H4 (cell line): ENCODE measurements around the gene MCOLN1. TPM values are rescaled to one million over a fixed set of nuclear protein-coding genes. Genes with fewer than 3 reads are reported as not detected.
"Not testable (repeated sequence)": the region's sequence is repeated elsewhere in the genome, so short reads cannot be mapped to it uniquely, and the experiment has no call there.

ENCODE experiments used
- DNase-seq: peaks from one replicate; pipeline ENCODE4 v3.0.0-alpha.2; 2015; ENCODE audit warnings: low spot score
- total RNA-seq: library from RNA; depleted of rRNA; stranded (reverse); fragments of >200 nt; shearing (Covaris generic); gene quantifications from 2 replicates; pipeline ENCODE4 v1.2.3, GENCODE V29; 2014

The MCOLN1 gene
- total RNA-seq, 1 experiment from 2014 or later, result 3.9 TPM

- DNase-seq, result no peak
These were observed 2.7 kb downstream of the MCOLN1 start for GRCh38 chr19:7524992-7525739.

DNA sequence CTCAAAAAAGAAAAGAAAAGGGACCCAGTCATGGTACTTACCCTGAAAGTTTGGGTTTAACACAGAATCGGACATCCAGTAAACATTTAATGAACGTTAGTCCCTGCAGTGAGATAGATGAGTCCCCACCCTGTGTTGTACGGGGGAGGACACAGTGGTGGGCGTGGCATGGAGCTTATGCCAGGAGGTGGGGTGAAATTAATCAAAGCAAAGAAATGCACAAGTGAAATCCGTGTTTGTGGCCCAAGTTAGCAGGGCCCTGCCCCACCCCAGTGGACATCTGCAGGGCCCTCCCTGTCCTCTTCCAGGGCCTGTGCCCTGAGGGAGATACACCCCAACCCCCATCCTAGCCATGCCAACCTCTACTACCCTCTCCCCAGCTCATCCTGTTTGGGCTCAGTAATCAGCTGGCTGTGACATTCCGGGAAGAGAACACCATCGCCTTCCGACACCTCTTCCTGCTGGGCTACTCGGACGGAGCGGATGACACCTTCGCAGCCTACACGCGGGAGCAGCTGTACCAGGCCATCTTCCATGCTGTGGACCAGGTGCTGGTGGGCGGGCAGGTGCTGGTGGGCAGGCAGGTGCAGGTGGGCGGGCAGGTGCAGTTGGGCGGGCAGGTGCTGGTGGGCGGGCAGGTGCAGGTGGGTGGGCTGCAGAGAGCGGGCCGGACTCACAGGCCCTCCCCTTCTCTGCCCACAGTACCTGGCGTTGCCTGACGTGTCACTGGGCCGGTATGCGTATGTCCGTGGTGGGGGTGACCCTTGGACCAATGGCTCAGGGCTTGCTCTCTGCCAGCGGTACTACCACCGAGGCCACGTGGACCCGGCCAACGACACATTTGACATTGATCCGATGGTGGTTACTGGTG is 3.9 kb downstream of the MCOLN1 start:
- DNase-seq, result no peak

GRCh38 chr19:7527516-7528191 is 5.2 kb downstream of the MCOLN1 start:
- no peak for DNase-seq

- DNase-seq, result no peak
These were observed 5.7 kb downstream of the MCOLN1 start for GRCh38 chr19:7528192-7528519.

DNA sequence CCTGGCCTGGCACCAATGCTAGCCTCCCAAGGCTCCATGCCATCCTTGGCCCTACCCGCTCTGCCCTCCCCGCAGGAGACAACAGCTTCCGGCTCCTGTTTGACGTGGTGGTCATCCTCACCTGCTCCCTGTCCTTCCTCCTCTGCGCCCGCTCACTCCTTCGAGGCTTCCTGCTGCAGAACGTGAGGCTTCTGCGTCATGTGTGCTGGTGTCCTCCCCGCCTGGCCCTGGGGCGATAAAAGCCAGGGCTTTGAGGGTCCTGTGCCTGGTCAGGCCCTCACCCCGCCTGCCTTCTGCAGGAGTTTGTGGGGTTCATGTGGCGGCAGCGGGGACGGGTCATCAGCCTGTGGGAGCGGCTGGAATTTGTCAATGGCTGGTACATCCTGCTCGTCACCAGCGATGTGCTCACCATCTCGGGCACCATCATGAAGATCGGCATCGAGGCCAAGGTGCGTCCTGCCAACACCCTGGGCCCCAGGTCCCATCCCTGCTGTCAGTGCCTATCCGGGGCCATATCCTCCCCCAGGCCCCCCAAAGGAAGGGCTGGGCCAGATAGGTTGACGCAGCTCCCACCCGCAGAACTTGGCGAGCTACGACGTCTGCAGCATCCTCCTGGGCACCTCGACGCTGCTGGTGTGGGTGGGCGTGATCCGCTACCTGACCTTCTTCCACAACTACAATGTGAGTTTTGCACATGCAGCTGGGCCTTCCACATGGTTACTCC is 6.3 kb downstream of the MCOLN1 start:
- no peak for DNase-seq

- no peak for DNase-seq
These were observed 6.8 kb downstream of the MCOLN1 start for GRCh38 chr19:7529246-7529600.

GRCh38 chr19:7529610-7530490 is 7.4 kb downstream of the MCOLN1 start:
- no peak for DNase-seq

DNA sequence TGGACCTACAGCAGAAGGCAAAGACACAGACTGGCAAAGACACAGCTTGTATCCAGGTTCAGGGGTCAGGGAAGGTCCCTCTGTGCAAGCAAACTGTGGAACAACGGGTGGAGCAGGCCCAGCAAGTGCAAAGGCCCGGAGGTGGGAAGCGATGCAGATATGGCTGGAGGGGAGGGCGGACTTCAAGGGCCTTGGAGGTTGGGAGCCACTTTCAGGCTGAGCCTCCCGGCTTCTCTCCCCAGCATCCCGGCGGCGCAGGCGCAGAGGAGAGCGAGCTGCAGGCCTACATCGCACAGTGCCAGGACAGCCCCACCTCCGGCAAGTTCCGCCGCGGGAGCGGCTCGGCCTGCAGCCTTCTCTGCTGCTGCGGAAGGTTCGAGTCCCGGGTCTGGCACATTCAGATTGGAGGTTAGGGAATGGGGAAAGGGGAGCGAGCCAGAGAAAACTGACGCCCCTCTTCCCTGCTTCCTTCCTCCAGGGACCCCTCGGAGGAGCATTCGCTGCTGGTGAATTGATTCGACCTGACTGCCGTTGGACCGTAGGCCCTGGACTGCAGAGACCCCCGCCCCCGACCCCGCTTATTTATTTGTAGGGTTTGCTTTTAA is 11.0 kb downstream of the MCOLN1 start:
- no peak for DNase-seq

DNA sequence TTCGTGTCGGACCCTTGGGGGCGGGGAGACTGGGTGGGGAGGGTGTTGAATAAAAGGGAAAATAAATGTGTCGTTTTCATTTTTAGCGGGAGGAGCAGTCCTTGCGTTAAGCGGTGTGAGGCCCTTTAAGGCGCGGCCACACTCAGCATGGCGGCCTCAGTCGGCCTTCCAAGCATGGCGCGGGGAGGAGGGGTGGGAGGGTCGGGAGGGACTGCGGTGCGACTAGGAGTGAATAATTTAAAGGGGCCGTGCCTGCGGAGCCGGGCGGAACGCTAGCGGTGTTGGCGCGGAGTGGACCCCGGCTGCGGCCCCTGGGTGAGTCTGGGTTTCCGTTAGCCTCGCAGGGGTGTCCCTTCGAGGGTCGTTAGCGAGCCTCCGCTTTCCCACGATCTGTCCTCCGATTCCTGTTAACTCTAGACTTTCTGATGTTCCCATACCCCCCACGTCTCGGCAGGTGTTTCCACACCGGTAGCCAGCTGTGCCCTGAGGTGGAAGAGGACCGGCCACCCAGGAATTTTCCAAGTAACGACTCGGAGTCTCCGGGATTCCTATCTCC is 11.6 kb downstream of the MCOLN1 start:
- peak; percentile 79 for DNase-seq

- peak; percentile 82 for DNase-seq
These were observed 12.2 kb downstream of the MCOLN1 start for GRCh38 chr19:7534531-7535046.

DNA sequence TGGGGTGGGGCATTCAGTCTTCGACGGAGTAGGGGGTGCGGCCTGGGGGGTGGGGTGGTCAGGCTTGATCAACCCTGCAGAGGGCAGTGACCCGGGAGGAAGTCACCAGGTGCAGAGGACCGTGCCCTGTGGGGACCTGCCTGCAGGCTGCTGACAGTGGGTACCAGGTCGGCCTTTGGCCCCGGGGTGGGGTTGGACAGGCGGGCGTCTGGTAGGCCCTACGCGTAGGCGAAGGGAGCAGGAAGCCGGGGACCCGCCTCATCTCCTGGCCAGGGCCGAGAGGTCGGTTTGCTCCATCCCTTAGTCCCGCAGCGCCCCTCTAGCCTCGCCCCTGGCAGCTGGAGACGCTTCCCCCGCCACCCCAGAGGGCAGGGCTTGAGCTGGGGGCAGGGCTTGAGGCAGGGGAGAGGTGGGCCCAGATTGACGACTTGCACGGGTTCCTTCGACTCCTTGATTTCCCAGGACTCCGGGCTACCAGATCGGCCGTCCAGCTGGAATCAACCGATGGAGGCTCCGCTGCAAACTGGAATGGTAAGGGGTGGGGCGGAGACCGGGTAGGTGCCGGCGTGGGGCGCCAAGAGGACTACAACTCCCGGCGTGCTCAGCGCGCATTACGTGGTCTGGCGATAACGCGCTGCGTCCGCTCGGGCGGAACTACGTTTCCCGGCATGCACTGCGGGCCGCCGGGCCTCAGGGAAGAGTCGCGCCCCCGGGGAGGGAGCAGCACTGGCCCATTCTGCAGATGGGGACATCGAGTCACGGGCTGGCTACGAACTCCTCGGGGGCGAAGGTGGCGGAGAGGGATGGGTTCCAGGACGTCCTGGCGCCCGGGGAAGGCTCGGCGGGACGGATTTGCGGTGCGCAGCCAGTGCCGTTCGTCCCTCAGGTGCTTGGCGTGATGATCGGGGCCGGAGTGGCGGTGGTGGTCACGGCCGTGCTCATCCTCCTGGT is 12.9 kb downstream of the MCOLN1 start, which contains the start of gene PNPLA6:
PNPLA6 (plus strand) TSS at position 671 of the 951 bp plus-strand sequence; CDS start at position 743, 72 bp downstream.
- DNase-seq, result peak; percentile 96

DNA sequence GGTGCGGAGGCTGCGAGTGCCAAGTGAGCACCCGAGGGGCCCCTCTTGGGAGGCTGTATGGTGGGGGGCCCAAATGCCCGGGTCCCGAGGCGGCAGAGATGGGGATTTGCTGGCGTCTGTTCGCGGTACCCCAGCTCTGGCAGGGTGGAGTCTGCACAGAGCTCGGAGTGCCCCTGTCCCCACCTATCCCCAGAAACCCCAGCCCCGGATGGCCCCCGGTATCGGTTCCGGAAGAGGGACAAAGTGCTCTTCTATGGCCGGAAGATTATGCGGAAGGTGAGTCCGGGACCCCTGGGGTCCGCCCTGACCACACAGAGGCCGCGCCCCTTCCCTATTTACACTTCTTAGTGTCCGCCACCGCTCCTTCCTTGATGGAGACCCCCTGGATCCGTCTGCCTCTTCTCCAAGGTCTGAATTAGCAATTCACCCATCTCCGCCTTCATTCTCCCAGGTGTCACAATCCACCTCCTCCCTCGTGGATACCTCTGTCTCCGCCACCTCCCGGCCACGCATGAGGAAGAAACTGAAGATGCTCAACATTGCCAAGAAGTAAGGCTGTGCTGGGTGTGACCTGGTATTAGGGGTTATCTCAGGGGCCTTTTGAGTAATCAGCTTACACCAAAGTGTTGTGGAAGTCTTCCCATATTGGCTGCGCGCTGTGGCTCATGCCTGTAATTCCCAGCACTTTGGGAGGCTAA is 13.7 kb downstream of the MCOLN1 start:
- no peak for DNase-seq

DNA sequence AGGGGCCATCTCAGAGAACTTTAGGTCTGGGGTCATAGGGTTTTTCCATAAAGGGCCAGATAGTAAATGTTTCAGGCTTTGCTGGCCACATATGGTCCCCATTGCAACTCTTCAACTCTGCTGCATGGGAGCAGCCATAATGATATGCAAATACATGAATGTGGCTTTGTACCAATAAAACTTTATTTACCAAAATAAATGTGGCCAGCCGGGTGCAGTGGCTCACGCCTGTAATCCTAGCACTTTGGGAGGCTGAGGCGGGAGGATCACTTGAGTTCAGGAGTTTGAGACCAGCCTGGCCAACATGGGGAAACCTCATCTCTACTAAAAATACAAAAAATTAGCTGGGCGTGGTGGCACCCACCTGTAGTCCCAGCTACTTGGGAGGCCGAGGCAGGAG is 16.6 kb downstream of the MCOLN1 start:
- DNase-seq, result not testable (repeated sequence)

GRCh38 chr19:7539827-7540425 is 17.5 kb downstream of the MCOLN1 start:
- DNase-seq, result no peak

GRCh38 chr19:7540761-7541474 is 18.5 kb downstream of the MCOLN1 start:
- no peak for DNase-seq

- no peak for DNase-seq
These were observed 19.0 kb downstream of the MCOLN1 start for GRCh38 chr19:7541475-7541824.

GRCh38 chr19:7541828-7542443 is 19.5 kb downstream of the MCOLN1 start:
- DNase-seq, result no peak
